Measurements from ENCODE around the gene THEMIS.

GRCh38 chr6:127866766-127867165 is 34.1 kb downstream of the THEMIS start:
- TF ChIP-seq GATA2 (IDR thresholded peaks at IDR 0.05; ENCODE audit: low read depth, low read length), result no peak
- no peak for TF ChIP-seq GATA3 (IDR thresholded peaks at IDR 0.05; ENCODE audit: low read depth, low read length)
